Neural progenitor cell (in vitro differentiated cells): Measurements from ENCODE around the gene TMEM108. TPM values are rescaled to one million over a fixed set of nuclear protein-coding genes. Genes with fewer than 3 reads are reported as not detected.

Experiments
- DNase-seq: peaks from one replicate; pipeline ENCODE4 v3.0.0-alpha.2; 2016; ENCODE audit warnings: low spot score
- H2AFZ ChIP-seq: fragments of 200-600 bp; sonication (generic); replicated peaks from 2 replicates; pipeline ENCODE4 v1.6.1; 2016; ENCODE audit warnings: antibody characterized with exemption
- H3F3A ChIP-seq: fragments of 200-600 bp; sonication (generic); 2 replicates; pipeline ENCODE4 v1.6.1; 2016; ENCODE audit warnings: antibody characterized with exemption, low read depth
- H3K27ac ChIP-seq: fragments of 200-600 bp; sonication (generic); 2 replicates; pipeline ENCODE4 v1.5.1; 2016; ENCODE audit warnings: mild to moderate bottlenecking
- H3K27me3 ChIP-seq: fragments of 200-600 bp; sonication (generic); 2 replicates; pipeline ENCODE4 v1.6.1; 2016; ENCODE audit warnings: mild to moderate bottlenecking, moderate library complexity
- H3K36me3 ChIP-seq: fragments of 200-600 bp; sonication (generic); 2 replicates; pipeline ENCODE4 v1.5.1; 2016
- H3K4me1 ChIP-seq: fragments of 200-600 bp; sonication (generic); 2 replicates; pipeline ENCODE4 v1.6.1; 2016; ENCODE audit warnings: mixed run types
- H3K4me2 ChIP-seq: fragments of 200-600 bp; sonication (generic); 2 replicates; pipeline ENCODE4 v1.6.1; 2016
- H3K4me3 ChIP-seq: fragments of 200-600 bp; sonication (generic); 2 replicates; pipeline ENCODE4 v1.5.1; 2016
- H3K79me2 ChIP-seq: fragments of 200-600 bp; sonication (generic); 2 replicates; pipeline ENCODE4 v1.6.1; 2016; ENCODE audit warnings: low read depth
- H3K9ac ChIP-seq: fragments of 200-600 bp; sonication (generic); 2 replicates; pipeline ENCODE4 v1.6.1; 2016
- H3K9me3 ChIP-seq: fragments of 200-600 bp; sonication (generic); 2 replicates; pipeline ENCODE4 v1.5.1; 2016; ENCODE audit warnings: low read depth
- H4K20me1 ChIP-seq: fragments of 200-600 bp; sonication (generic); 2 replicates; pipeline ENCODE4 v1.6.1; 2016; ENCODE audit warnings: low read depth
- H3K27ac Mint-ChIP-seq: 3 replicates; pipeline ENCODE4 v1.8.0; 2021; ENCODE audit warnings: mixed read lengths
- H3K27me3 Mint-ChIP-seq: 2 replicates; pipeline ENCODE4 v1.8.0; 2022; ENCODE audit warnings: low read depth, mild to moderate bottlenecking, inconsistent platforms, moderate library complexity, mixed read lengths; ENCODE audit not compliant: insufficient read depth
- H3K36me3 Mint-ChIP-seq: 3 replicates; pipeline ENCODE4 v1.8.0; 2021; ENCODE audit warnings: mixed read lengths
- H3K4me1 Mint-ChIP-seq: 3 replicates; pipeline ENCODE4 v1.8.0; 2021; ENCODE audit warnings: mixed read lengths
- H3K4me3 Mint-ChIP-seq: 3 replicates; pipeline ENCODE4 v1.8.0; 2021; ENCODE audit warnings: mild to moderate bottlenecking, moderate library complexity, mixed read lengths
- H3K9me3 Mint-ChIP-seq: 3 replicates; pipeline ENCODE4 v1.8.0; 2020; ENCODE audit warnings: mixed read lengths
- CTCF ChIP-seq: fragments of 200-600 bp; sonication (generic); IDR thresholded peaks from 2 replicates; pipeline ENCODE4 v1.5.1; 2017; ENCODE audit warnings: antibody characterized with exemption, mild to moderate bottlenecking
- EZH2 ChIP-seq: fragments of 200-600 bp; sonication (generic); IDR thresholded peaks from 2 replicates; pipeline ENCODE4 v1.6.1; 2017; ENCODE audit warnings: antibody characterized with exemption, mild to moderate bottlenecking, moderate library complexity
- EZH2phosphoT487 ChIP-seq: fragments of 200-600 bp; sonication (generic); IDR thresholded peaks from 2 replicates; pipeline ENCODE4 v1.6.1; 2017; ENCODE audit warnings: antibody characterized with exemption
- total RNA-seq: library from RNA; depleted of rRNA; stranded (reverse); fragments of >200 nt; gene quantifications from 2 replicates; pipeline ENCODE4 v1.2.3, GENCODE V29; 2015; ENCODE audit warnings: low replicate concordance

Gene TMEM108
- total RNA-seq, 1 donor from 2014 or later: 4.8 TPM

DNA sequence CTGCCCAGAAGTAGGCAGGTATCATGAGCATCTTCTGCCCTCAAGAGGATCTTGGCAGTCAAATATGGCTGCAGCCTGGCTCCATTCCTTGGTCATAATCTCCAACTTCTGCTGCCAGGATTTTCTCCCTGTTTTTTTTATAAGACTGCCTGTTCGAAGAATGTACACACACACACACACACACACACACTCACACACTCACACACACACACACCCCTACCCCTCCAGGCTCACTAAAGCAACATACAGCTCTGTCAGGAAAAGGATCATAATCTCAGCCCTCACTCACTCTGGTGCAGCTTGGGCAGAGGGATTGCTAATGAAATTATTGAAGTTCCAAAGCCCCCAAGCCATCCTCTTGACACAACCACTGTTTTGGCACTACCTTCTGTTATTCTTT, 232.4 kb downstream of the TMEM108 start:
- Mint-ChIP-seq H3K27me3 (no peaks in the 10 kb centered on the region), H3K4me3 (no peak overlapping the region), H3K27ac (no peak overlapping the region), H3K36me3 (no peaks in the 10 kb centered on the region), H3K9me3 (no peaks in the 10 kb centered on the region), H3K4me1 (peaks cover 14% of the 10 kb centered on the region)
- no peak for DNase-seq
- Histone ChIP-seq H3K79me2 (no peaks in the 10 kb centered on the region), H3F3A (no peaks in the 10 kb centered on the region), H3K9me3 (no peaks in the 10 kb centered on the region), H3K4me2 (no peak overlapping the region), H3K4me3 (no peak overlapping the region), H3K9ac (no peak overlapping the region), H4K20me1 (no peaks in the 10 kb centered on the region), H3K4me1 (peaks cover 8% of the 10 kb centered on the region), H3K36me3 (no peaks in the 10 kb centered on the region), H2AFZ (no peak overlapping the region), H3K27me3 (no peaks in the 10 kb centered on the region), H3K27ac (no peak overlapping the region)
- no peak for TF ChIP-seq EZH2phosphoT487
- no peak for TF ChIP-seq CTCF
- no peak for TF ChIP-seq EZH2

GRCh38 chr3:133271042-133271441, 232.9 kb downstream of the TMEM108 start:
- TF ChIP-seq EZH2 (no peak), CTCF (no peak), EZH2phosphoT487 (no peak)
- no peaks in the 10 kb centered on the region for H3K36me3 Mint-ChIP-seq
- no peak overlapping the region for H3K27ac Mint-ChIP-seq
- no peaks in the 10 kb centered on the region for H3K27me3 Mint-ChIP-seq
- DNase-seq: no peak
- Histone ChIP-seq H3F3A (no peaks in the 10 kb centered on the region), H3K36me3 (no peaks in the 10 kb centered on the region), H3K4me1 (peaks cover 8% of the 10 kb centered on the region), H2AFZ (no peak overlapping the region), H4K20me1 (no peaks in the 10 kb centered on the region), H3K9ac (no peak overlapping the region), H3K79me2 (no peaks in the 10 kb centered on the region), H3K27me3 (no peaks in the 10 kb centered on the region), H3K4me2 (no peak overlapping the region), H3K27ac (no peak overlapping the region), H3K4me3 (no peak overlapping the region), H3K9me3 (no peaks in the 10 kb centered on the region)
- no peaks in the 10 kb centered on the region for H3K9me3 Mint-ChIP-seq
- peaks cover 18% of the 10 kb centered on the region for H3K4me1 Mint-ChIP-seq
- H3K4me3 Mint-ChIP-seq: no peak overlapping the region

DNA sequence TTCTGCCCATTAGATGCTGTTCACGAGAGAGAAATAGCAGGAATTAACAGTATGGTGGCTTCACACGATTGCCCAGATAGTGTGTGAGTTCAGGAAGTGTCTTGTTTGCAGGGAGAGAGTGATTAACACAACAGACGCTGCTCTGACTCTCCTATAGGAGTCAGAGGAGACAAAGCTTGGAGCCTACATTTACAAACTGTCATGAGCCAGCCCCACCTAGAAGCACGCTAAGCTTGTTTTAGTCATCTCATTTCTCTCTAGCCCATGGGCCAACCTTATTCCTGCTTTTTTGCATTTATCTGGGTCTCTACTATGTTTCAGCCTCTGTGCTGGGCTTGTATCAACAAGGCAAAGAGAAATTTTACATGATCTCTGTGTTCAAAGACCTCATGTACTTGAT, 233.3 kb downstream of the TMEM108 start:
- DNase-seq: peak; percentile 18
- H3K4me3 ChIP-seq: no peak overlapping the region
- TF ChIP-seq CTCF: no peak
- TF ChIP-seq EZH2phosphoT487: no peak
- TF ChIP-seq EZH2: no peak
- H3K4me2 ChIP-seq: no peak overlapping the region
- H3K36me3 ChIP-seq: no peaks in the 10 kb centered on the region
- H3K9ac ChIP-seq: no peak overlapping the region
- no peaks in the 10 kb centered on the region for H3K27me3 ChIP-seq
- H4K20me1 ChIP-seq: no peaks in the 10 kb centered on the region
- H3K36me3 Mint-ChIP-seq: no peaks in the 10 kb centered on the region
- H3K4me3 Mint-ChIP-seq: no peak overlapping the region
- peaks cover 22% of the 10 kb centered on the region for H3K4me1 Mint-ChIP-seq
- H2AFZ ChIP-seq: no peak overlapping the region
- H3K79me2 ChIP-seq: no peaks in the 10 kb centered on the region
- H3K27ac Mint-ChIP-seq: no peak overlapping the region
- no peaks in the 10 kb centered on the region for H3K9me3 ChIP-seq
- H3K27me3 Mint-ChIP-seq: no peaks in the 10 kb centered on the region
- H3K27ac ChIP-seq: no peak overlapping the region
- H3K9me3 Mint-ChIP-seq: no peaks in the 10 kb centered on the region
- peaks cover 8% of the 10 kb centered on the region for H3K4me1 ChIP-seq
- no peaks in the 10 kb centered on the region for H3F3A ChIP-seq

DNA sequence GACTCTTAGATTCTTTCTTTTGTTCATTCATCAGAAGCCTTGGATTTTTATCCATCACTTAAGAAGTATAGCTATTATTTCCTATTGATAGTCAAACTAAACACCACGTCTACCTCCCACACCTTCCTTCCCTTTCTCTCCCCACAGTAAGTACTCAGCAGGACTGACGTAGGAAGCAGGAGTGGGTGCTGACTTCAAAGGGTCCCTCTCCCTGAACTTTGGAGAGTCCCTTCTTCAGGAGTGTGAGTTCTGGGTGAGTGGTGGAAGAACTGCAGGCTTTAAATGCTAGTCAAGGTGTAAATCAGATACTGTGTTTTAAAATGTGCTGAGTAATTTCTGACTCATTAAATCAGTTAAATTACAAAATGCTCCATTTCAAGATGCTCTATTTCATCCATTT, 235.2 kb downstream of the TMEM108 start:
- no peak overlapping the region for H3K9ac ChIP-seq
- H3F3A ChIP-seq: no peaks in the 10 kb centered on the region
- no peaks in the 10 kb centered on the region for H3K27me3 ChIP-seq
- Mint-ChIP-seq H3K27me3 (no peaks in the 10 kb centered on the region), H3K27ac (no peak overlapping the region), H3K9me3 (no peaks in the 10 kb centered on the region), H3K4me3 (no peak overlapping the region), H3K36me3 (no peaks in the 10 kb centered on the region), H3K4me1 (peaks cover 35% of the 10 kb centered on the region)
- H3K4me1 ChIP-seq: peaks cover 8% of the 10 kb centered on the region
- DNase-seq: no peak
- H3K79me2 ChIP-seq: no peaks in the 10 kb centered on the region
- H3K27ac ChIP-seq: no peak overlapping the region
- no peak for TF ChIP-seq EZH2
- no peak for TF ChIP-seq CTCF
- H3K4me3 ChIP-seq: no peak overlapping the region
- no peaks in the 10 kb centered on the region for H3K36me3 ChIP-seq
- H2AFZ ChIP-seq: no peak overlapping the region
- H3K9me3 ChIP-seq: no peaks in the 10 kb centered on the region
- no peak overlapping the region for H3K4me2 ChIP-seq
- no peaks in the 10 kb centered on the region for H4K20me1 ChIP-seq
